IMR-90 (cell line): ENCODE results near the gene CMIP. TPM values are rescaled to one million over a fixed set of nuclear protein-coding genes. Genes with fewer than 3 reads are reported as not detected.

ENCODE experiments used
- ATAC-seq: fragments of 200-7000 bp; cut with Tn5 transposase; 2 replicates; pipeline ENCODE4 v1.9.1; 2020; ENCODE audit warnings: low read depth, mild to moderate bottlenecking, moderate library complexity
- BruUV-seq: library from RNA; stranded (reverse); fragments of 400-500 nt; replicated peaks from 2 replicates; lab custom pipeline; 2021; lab: Mats Ljungman, UMichigan
- CTCF ChIA-PET: fragments of 300-600 bp; formaldehyde crosslinking; extraction: SDS; loops from one replicate; lab custom pipeline; 2021; ENCODE audit warnings: antibody characterized with exemption; lab: Yijun Ruan, JAX
- POLR2A ChIA-PET: fragments of 300-600 bp; sonication (Branson Sonifier 250); formaldehyde crosslinking; loops from one replicate; lab custom pipeline; 2022; ENCODE audit warnings: antibody characterized with exemption; ENCODE audit not compliant: unreplicated experiment; lab: Charles Lee
- DNase-seq: peaks from one replicate; pipeline ENCODE4 v3.0.0; 2013
- H2AFZ ChIP-seq: replicated peaks from 2 replicates; pipeline ENCODE3; 2013; ENCODE audit warnings: low read length, mild to moderate bottlenecking; ENCODE audit not compliant: poor library complexity
- H2AK5ac ChIP-seq: 2 replicates; pipeline ENCODE4 v1.6.1; 2013; ENCODE audit warnings: low read depth, low read length, inconsistent platforms
- H2AK9ac ChIP-seq: replicated peaks from 2 replicates; pipeline ENCODE3; 2013; ENCODE audit warnings: mild to moderate bottlenecking, low read depth, low read length, moderate library complexity; ENCODE audit not compliant: poor library complexity
- H2BK120ac ChIP-seq: 2 replicates; pipeline ENCODE4 v1.6.1; 2013; ENCODE audit warnings: low read depth, low read length, inconsistent platforms
- H2BK15ac ChIP-seq: 3 replicates; pipeline ENCODE4 v1.6.1; 2013; ENCODE audit warnings: low read depth, low read length, inconsistent platforms
- H2BK20ac ChIP-seq: 2 replicates; pipeline ENCODE4 v1.6.1; 2013; ENCODE audit warnings: low read depth, mild to moderate bottlenecking, inconsistent platforms, low read length, moderate library complexity
- H2BK5ac ChIP-seq: 2 replicates; pipeline ENCODE4 v1.6.1; 2013; ENCODE audit warnings: mild to moderate bottlenecking, low read depth, low read length, inconsistent platforms; ENCODE audit not compliant: poor library complexity, severe bottlenecking
- H3K14ac ChIP-seq: replicated peaks from 2 replicates; pipeline ENCODE4 v1.6.1; 2013; ENCODE audit warnings: low read depth, low read length, inconsistent platforms
- H3K18ac ChIP-seq: 2 replicates; pipeline ENCODE4 v1.6.1; 2013; ENCODE audit warnings: low read depth, low read length, control low read depth
- H3K23ac ChIP-seq: 2 replicates; pipeline ENCODE4 v1.6.1; 2013; ENCODE audit warnings: low read depth, low read length, inconsistent platforms
- H3K27ac ChIP-seq: 2 replicates; pipeline ENCODE4 v1.5.1; 2013; ENCODE audit warnings: mild to moderate bottlenecking, control low read depth, low read length; ENCODE audit not compliant: insufficient read depth
- H3K27me3 ChIP-seq: 2 replicates; pipeline ENCODE4 v1.6.1; 2013; ENCODE audit warnings: low read length; ENCODE audit not compliant: control insufficient read depth, insufficient read depth
- H3K36me3 ChIP-seq: 2 replicates; pipeline ENCODE4 v1.6.1; 2013; ENCODE audit warnings: low read length, mixed read lengths; ENCODE audit not compliant: control insufficient read depth, insufficient read depth
- H3K4ac ChIP-seq: 2 replicates; pipeline ENCODE4 v1.6.1; 2013; ENCODE audit warnings: low read depth, low read length, inconsistent platforms
- H3K4me1 ChIP-seq: 2 replicates; pipeline ENCODE4 v1.6.1; 2013; ENCODE audit warnings: low read length, mixed read lengths; ENCODE audit not compliant: control insufficient read depth, insufficient read depth
- H3K4me2 ChIP-seq: 2 replicates; pipeline ENCODE4 v1.6.1; 2013; ENCODE audit warnings: low read depth, mild to moderate bottlenecking, control low read depth, low read length, moderate library complexity
- H3K4me3 ChIP-seq: 2 replicates; pipeline ENCODE4 v1.5.1; 2013; ENCODE audit warnings: low read depth, mild to moderate bottlenecking, control low read depth, low read length, moderate library complexity; ENCODE audit not compliant: insufficient read depth
- H3K56ac ChIP-seq: 2 replicates; pipeline ENCODE4 v1.6.1; 2013; ENCODE audit warnings: low read length, inconsistent platforms; ENCODE audit not compliant: insufficient read depth; ENCODE audit errors: extremely low read depth
- H3K79me1 ChIP-seq, 2 experiments: 2 replicates each; pipeline ENCODE4 v1.6.1; 2013; ENCODE audit warnings: low read length in 2 of 2, inconsistent platforms in 1 of 2, low read depth in 1 of 2
- H3K9ac ChIP-seq: 2 replicates; pipeline ENCODE4 v1.6.1; 2013; ENCODE audit warnings: low read depth, low read length, control low read depth
- H3K9me1 ChIP-seq: 2 replicates; pipeline ENCODE4 v1.6.1; 2013; ENCODE audit warnings: low read length, inconsistent platforms; ENCODE audit not compliant: insufficient read depth
- H3K9me3 ChIP-seq: 2 replicates; pipeline ENCODE4 v1.6.1; 2013; ENCODE audit warnings: low read length; ENCODE audit not compliant: control insufficient read depth, insufficient read depth
- H4K20me1 ChIP-seq: 2 replicates; pipeline ENCODE4 v1.6.1; 2013; ENCODE audit warnings: low read length, inconsistent platforms; ENCODE audit not compliant: insufficient read depth
- H4K5ac ChIP-seq: 2 replicates; pipeline ENCODE4 v1.6.1; 2013; ENCODE audit warnings: mild to moderate bottlenecking, low read depth, low read length, control low read depth
- H4K8ac ChIP-seq, 2 experiments: 2 replicates each; pipeline ENCODE4 v1.6.1; 2013; ENCODE audit warnings: low read depth in 2 of 2, low read length in 2 of 2, control low read depth in 1 of 2, inconsistent platforms in 1 of 2
- H4K91ac ChIP-seq: 2 replicates; pipeline ENCODE4 v1.6.1; 2013; ENCODE audit warnings: low read depth, low read length, inconsistent platforms; ENCODE audit not compliant: insufficient read depth
- MAFK ChIP-seq: IDR thresholded peaks from 2 replicates; pipeline ENCODE4 v1.6.1; 2012; ENCODE audit warnings: low read depth, low read length, improper control_type of control experiment
- MAZ ChIP-seq: IDR thresholded peaks from 2 replicates; pipeline ENCODE4 v1.6.1; 2012; ENCODE audit warnings: low read depth, mild to moderate bottlenecking, low read length, improper control_type of control experiment, moderate library complexity, borderline replicate concordance
- WGBS, 2 experiments: methylation state at CpG; one replicate each; pipeline versions ENCODE4 v1.1.5 to v1.1.7; 2013; ENCODE audit warnings: missing lambda C conversion rate in 2 of 2; ENCODE audit not compliant: insufficient read length in 1 of 2; ENCODE audit errors: extremely low coverage in 2 of 2; 5-methylcytosine and 5-hydroxymethylcytosine counted together
- dilution Hi-C: fragments of 300-500 bp; cut with HindIII; formaldehyde crosslinking; loops from one replicate; pipeline ENCODE4 v1.14.3; 2018; ENCODE audit warnings: low sequenced_read_pairs; ENCODE audit not compliant: unreplicated experiment
- in situ Hi-C: fragments of 300-500 bp; cut with MboI; formaldehyde crosslinking; loops from 3 replicates; pipeline ENCODE4 v1.14.3; 2019; ENCODE audit warnings: low sequenced_read_pairs, inconsistent platforms, mixed read lengths
- intact Hi-C: fragments of 100-400 bp; cut with micrococcal nuclease; formaldehyde crosslinking; loops from 2 replicates; pipeline ENCODE4 v1.10.0; 2022
- polyA plus RNA-seq, 3 experiments: library from polyadenylated mRNA; depleted of rRNA; stranded (reverse); fragments of >200 nt; gene quantifications; 2 replicates each; pipeline ENCODE4 v1.2.3, GENCODE V29; 2012; ENCODE audit warnings: low replicate concordance in 1 of 3
- total RNA-seq: library from RNA; depleted of rRNA; stranded (reverse); fragments of >200 nt; gene quantifications from 2 replicates; pipeline ENCODE4 v1.2.3, GENCODE V29; 2012

Gene CMIP
- total and polyA plus RNA-seq, 2 of the 4 experiments (the other 2 are of a cell fraction) = 3.2 to 11.6 TPM

GRCh38 chr16:81451753-81452680, 7.4 kb downstream of the CMIP start:
- in situ Hi-C loops = no loop called here
- H4K20me1 ChIP-seq = peaks cover 98% of the 10 kb centered on the region

More at GRCh38 chr16:81451753-81452680, 7.4 kb downstream of the CMIP start:
- H3K9ac ChIP-seq = no peak overlapping the region
- H3K9me3 ChIP-seq = no peaks in the 10 kb centered on the region
- no peak overlapping the region for H3K27ac ChIP-seq
- no peak overlapping the region for H4K5ac ChIP-seq
- H4K91ac ChIP-seq = no peak overlapping the region
- no peak overlapping the region for H2AK5ac ChIP-seq
- no peak overlapping the region for H3K23ac ChIP-seq
- no peak overlapping the region for H3K4me3 ChIP-seq
- H2AFZ ChIP-seq = no peak overlapping the region
- 0 out of 2 replicates have a peak overlapping the region, but pooled peaks have one; percentile 9 for H3K4ac ChIP-seq
- H3K56ac ChIP-seq = no peak overlapping the region
- peaks cover 43 to 96% of the 10 kb centered on the region in 2 experiments for H3K79me1 ChIP-seq
- peaks cover 5% of the 10 kb centered on the region; the same call in 1 of the 2 replicates for H3K4me1 ChIP-seq
- ChIA-PET CTCF (interaction anchor here (0.6 kb wide), 1 partner anchor 11 kb away, joined by 3 read pairs; no protein-coding TSS in a partner anchor), POLR2A (interaction anchor here (0.9 kb wide), 1 partner anchor 22 kb away, joined by 22 read pairs; no protein-coding TSS in a partner anchor)
- H3K4me2 ChIP-seq = no peak overlapping the region
- H4K8ac ChIP-seq = no peak overlapping the region
- no peak for TF ChIP-seq MAFK
- TF ChIP-seq MAZ = no peak
- H3K9me1 ChIP-seq = no peaks in the 10 kb centered on the region; the same call in 1 of the 2 replicates
- no peak overlapping the region for H2BK15ac ChIP-seq
- H3K18ac ChIP-seq = no peak overlapping the region
- no peak overlapping the region for H2BK20ac ChIP-seq
- no peak for ATAC-seq
- no TSS peak for BruUV-seq
- peaks cover 8% of the 10 kb centered on the region for H3K36me3 ChIP-seq
- peak; percentile 11 for DNase-seq
- H2BK120ac ChIP-seq = no peak overlapping the region
- dilution Hi-C loops = no loop called here
- H3K27me3 ChIP-seq = no peaks in the 10 kb centered on the region
- no peak overlapping the region for H3K14ac ChIP-seq
- no peak overlapping the region for H2BK5ac ChIP-seq
- H2AK9ac ChIP-seq = no peak overlapping the region
- intact Hi-C loops = no loop called here
- WGBS, 2 experiments = 75% methylated on average over 8 of the region's 20 CpGs; no CpG with 5 or more reads in 1 of the 2 experiments
